ENCODE measurements around the gene TMEM181. TPM values are rescaled to one million over a fixed set of nuclear protein-coding genes. Genes with fewer than 3 reads are reported as not detected.
A peak's percentile ranks its signal among the peaks of the same experiment; 100 is the strongest.

The TMEM181 gene
- total and polyA plus RNA-seq, 2 donors (not counting 1 experiment from before 2014, with no cell fraction given): 2.8 to 9.3 TPM

DNA sequence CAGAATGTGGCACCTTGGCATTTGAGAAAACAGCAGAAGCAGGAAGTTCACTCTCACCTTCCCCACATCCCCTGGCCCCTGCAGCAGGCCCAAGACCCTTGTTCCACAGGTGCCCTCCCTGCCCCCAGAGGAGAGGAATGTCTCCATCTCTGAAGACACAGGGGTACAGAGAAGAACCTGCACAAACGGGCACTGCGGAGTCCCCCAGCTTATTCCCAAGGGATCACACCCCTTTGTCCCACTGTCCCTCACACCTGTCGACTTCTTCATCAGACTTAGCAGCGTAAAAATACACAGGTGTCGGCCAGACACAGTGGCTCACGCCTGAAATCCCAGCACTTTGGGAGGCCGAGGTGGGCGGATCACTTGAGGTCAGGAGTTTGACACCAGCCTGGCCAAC lies 42.9 kb upstream of the TMEM181 start:
- POLR2A ChIA-PET: no interaction called here
- Histone ChIP-seq H3K4me2 (replicated peaks; ENCODE audit: low read depth, low read length, poor library complexity, severe bottlenecking) (no peak overlapping the region), H3K27ac (ENCODE audit: low read length in 2 of 2) (no peak overlapping the region), H3K79me2 (ENCODE audit: control insufficient read depth, insufficient read depth, low read length) (no peaks in the 10 kb centered on the region), H3K36me3 (replicated peaks in 1 of 2; ENCODE audit: control extremely low read depth in 1 of 2, control insufficient read depth in 1 of 2, extremely low read depth in 1 of 2, insufficient read depth in 2 of 2, low read length in 1 of 2) (no peaks in the 10 kb centered on the region), H3K9ac (ENCODE audit: low read length) (no peak overlapping the region), H3K9me3 (ENCODE audit: control extremely low read depth in 1 of 3, control insufficient read depth in 2 of 3, insufficient read depth in 1 of 3, low read length in 2 of 3) (no peaks in the 10 kb centered on the region), H2AFZ (ENCODE audit: insufficient read depth, low read depth, low read length, poor library complexity, severe bottlenecking) (no peak overlapping the region), H3K4me1 (ENCODE audit: control insufficient read depth in 2 of 2, insufficient read depth in 2 of 2, low read length in 2 of 2) (peaks cover 12 to 19% of the 10 kb centered on the region in 2 donors), H3K4me3 (ENCODE audit: control extremely low read depth in 1 of 5, extremely low read depth in 1 of 5, insufficient read depth in 1 of 5, low read depth in 2 of 5, low read length in 4 of 5) (no peak overlapping the region), H4K20me1 (ENCODE audit: control insufficient read depth, insufficient read depth, low read length, poor library complexity, severe bottlenecking) (no peaks in the 10 kb centered on the region), H3K27me3 (replicated peaks in 1 of 4; ENCODE audit: control extremely low read depth in 1 of 4, control insufficient read depth in 3 of 4, insufficient read depth in 4 of 4, low read length in 3 of 4) (peaks cover 0 to 29% (median 14%) of the 10 kb centered on the region in 4 experiments)
- DNase-seq (no peak), ATAC-seq (ENCODE audit: low read depth) (no peak)
- peaks cover 12% of the 10 kb centered on the region for H3K4me1 Mint-ChIP-seq
- H3K27ac Mint-ChIP-seq: no peak overlapping the region
- no peak for TF ChIP-seq EZH2 (IDR thresholded peaks at IDR 0.05; ENCODE audit: borderline replicate concordance, insufficient read depth, low read depth, low read length, poor library complexity, severe bottlenecking)
- TF ChIP-seq, protein P1, sequence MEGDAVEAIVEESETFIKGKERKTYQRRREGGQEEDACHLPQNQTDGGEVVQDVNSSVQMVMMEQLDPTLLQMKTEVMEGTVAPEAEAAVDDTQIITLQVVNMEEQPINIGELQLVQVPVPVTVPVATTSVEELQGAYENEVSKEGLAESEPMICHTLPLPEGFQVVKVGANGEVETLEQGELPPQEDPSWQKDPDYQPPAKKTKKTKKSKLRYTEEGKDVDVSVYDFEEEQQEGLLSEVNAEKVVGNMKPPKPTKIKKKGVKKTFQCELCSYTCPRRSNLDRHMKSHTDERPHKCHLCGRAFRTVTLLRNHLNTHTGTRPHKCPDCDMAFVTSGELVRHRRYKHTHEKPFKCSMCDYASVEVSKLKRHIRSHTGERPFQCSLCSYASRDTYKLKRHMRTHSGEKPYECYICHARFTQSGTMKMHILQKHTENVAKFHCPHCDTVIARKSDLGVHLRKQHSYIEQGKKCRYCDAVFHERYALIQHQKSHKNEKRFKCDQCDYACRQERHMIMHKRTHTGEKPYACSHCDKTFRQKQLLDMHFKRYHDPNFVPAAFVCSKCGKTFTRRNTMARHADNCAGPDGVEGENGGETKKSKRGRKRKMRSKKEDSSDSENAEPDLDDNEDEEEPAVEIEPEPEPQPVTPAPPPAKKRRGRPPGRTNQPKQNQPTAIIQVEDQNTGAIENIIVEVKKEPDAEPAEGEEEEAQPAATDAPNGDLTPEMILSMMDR (IDR thresholded peaks at IDR 0.05): no peak
- peaks cover 34% of the 10 kb centered on the region for H3K27me3 Mint-ChIP-seq
- WGBS (ENCODE audit: insufficient coverage): 96% methylated on average over 7 of the region's 8 CpGs
- CTCF ChIA-PET: no interaction called here
- H3K9me3 Mint-ChIP-seq (ENCODE audit: insufficient read depth): no peaks in the 10 kb centered on the region
- H3K4me3 Mint-ChIP-seq: no peak overlapping the region
- intact Hi-C loops (cut with micrococcal nuclease): no loop called here

DNA sequence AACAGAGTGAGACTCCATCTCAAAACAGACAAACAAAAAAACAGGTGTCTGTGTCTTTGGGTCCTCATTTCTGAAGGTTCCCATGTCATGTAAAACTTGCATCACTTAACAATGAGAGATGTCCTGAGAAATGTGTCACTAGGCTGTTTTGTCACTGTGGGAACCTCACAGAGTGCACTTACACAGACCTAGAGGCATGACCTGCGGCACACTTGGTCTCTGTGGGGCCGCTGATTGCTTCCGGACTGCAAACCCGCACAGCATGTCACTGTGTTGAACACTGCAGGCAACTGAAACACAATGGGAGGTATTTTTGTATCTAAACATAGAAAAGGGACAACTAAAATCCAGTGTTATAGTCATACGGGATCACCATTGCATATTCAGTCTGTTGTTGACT lies 42.3 kb upstream of the TMEM181 start:
- H3K27ac ChIP-seq (ENCODE audit: low read length in 2 of 2): no peak overlapping the region
- H3K27ac Mint-ChIP-seq: no peak overlapping the region
- intact Hi-C loops (cut with micrococcal nuclease): no loop called here
- H3K9me3 ChIP-seq (ENCODE audit: control extremely low read depth in 1 of 3, control insufficient read depth in 2 of 3, insufficient read depth in 1 of 3, low read length in 2 of 3): no peaks in the 10 kb centered on the region
- peaks cover 12% of the 10 kb centered on the region for H3K4me1 Mint-ChIP-seq
- no peaks in the 10 kb centered on the region for H4K20me1 ChIP-seq (ENCODE audit: control insufficient read depth, insufficient read depth, low read length, poor library complexity, severe bottlenecking)
- ATAC-seq (ENCODE audit: low read depth): peak; percentile 32
- CTCF ChIA-PET: no interaction called here
- no peak overlapping the region for H3K4me3 ChIP-seq (ENCODE audit: control extremely low read depth in 1 of 5, extremely low read depth in 1 of 5, insufficient read depth in 1 of 5, low read depth in 2 of 5, low read length in 4 of 5)
- peak; percentile 15 for DNase-seq
- H3K9me3 Mint-ChIP-seq (ENCODE audit: insufficient read depth): no peaks in the 10 kb centered on the region
- no peaks in the 10 kb centered on the region for H3K79me2 ChIP-seq (ENCODE audit: control insufficient read depth, insufficient read depth, low read length)
- WGBS (ENCODE audit: insufficient coverage): 66% methylated on average over 5 of the region's 5 CpGs
- peak overlapping the region; percentile 48 for H3K4me3 Mint-ChIP-seq
- H3K4me2 ChIP-seq (replicated peaks; ENCODE audit: low read depth, low read length, poor library complexity, severe bottlenecking): peak overlapping the region; percentile 66
- peaks cover 12 to 19% of the 10 kb centered on the region in 2 donors for H3K4me1 ChIP-seq (ENCODE audit: control insufficient read depth in 2 of 2, insufficient read depth in 2 of 2, low read length in 2 of 2)
- H2AFZ ChIP-seq (ENCODE audit: insufficient read depth, low read depth, low read length, poor library complexity, severe bottlenecking): no peak overlapping the region
- peaks cover 0 to 31% (median 14%) of the 10 kb centered on the region in 4 experiments for H3K27me3 ChIP-seq (replicated peaks in 1 of 4; ENCODE audit: control extremely low read depth in 1 of 4, control insufficient read depth in 3 of 4, insufficient read depth in 4 of 4, low read length in 3 of 4)
- no peaks in the 10 kb centered on the region for H3K36me3 ChIP-seq (replicated peaks in 1 of 2; ENCODE audit: control extremely low read depth in 1 of 2, control insufficient read depth in 1 of 2, extremely low read depth in 1 of 2, insufficient read depth in 2 of 2, low read length in 1 of 2)
- peaks cover 36% of the 10 kb centered on the region for H3K27me3 Mint-ChIP-seq
- POLR2A ChIA-PET: no interaction called here
- H3K9ac ChIP-seq (ENCODE audit: low read length): peak overlapping the region; percentile 49
- TF ChIP-seq, protein P1 (IDR thresholded peaks at IDR 0.05): no peak
- TF ChIP-seq EZH2 (IDR thresholded peaks at IDR 0.05; ENCODE audit: borderline replicate concordance, insufficient read depth, low read depth, low read length, poor library complexity, severe bottlenecking): no peak
